ENCODE results near the gene CCNB1IP1.

DNA sequence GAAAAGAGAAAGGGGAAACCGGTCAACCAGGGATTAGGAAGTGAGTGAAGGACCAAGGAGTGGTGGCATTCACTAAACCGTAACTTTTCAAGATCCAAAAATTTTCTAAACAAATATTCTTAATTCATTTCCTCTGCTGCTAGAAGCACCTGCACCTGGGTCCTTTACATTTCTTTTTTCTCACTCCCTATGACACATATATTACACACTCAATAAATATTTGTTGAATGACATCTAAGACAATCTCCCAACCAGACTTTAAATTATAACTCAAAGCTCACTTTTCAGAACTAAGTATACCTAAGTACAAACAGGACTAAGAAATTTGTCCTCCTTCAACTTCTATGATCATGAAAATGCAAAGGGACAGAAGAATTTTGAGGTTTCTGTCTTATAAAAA lies 38.4 kb downstream of the CCNB1IP1 start:
- TF ChIP-seq ZNF274 (IDR thresholded peaks at IDR 0.05; ENCODE audit: low read depth, low read length): no peak
- TF ChIP-seq YY1 (IDR thresholded peaks at IDR 0.05; ENCODE audit: insufficient read depth, insufficient read length): no peak
